AG04449 (cell line): Measurements from ENCODE around the gene SLC25A39.

Source experiments
- CTCF ChIA-PET: fragments of 350-600 bp; formaldehyde crosslinking; extraction: SDS; loops from one replicate; lab custom pipeline; 2021; ENCODE audit warnings: antibody characterized with exemption; lab: Yijun Ruan, JAX
- POLR2A ChIA-PET: fragments of 400-600, 350-600 bp; formaldehyde crosslinking; extraction: SDS; loops from one replicate; lab custom pipeline; 2020; ENCODE audit warnings: antibody characterized with exemption, inconsistent platforms; lab: Yijun Ruan, JAX
- DNase-seq: peaks from one replicate; pipeline ENCODE4 v3.0.0-alpha.2; 2010; ENCODE audit warnings: low read depth, low spot score
- H3K4me3 ChIP-seq: 2 replicates; pipeline ENCODE4 v1.5.1; 2011; ENCODE audit warnings: low read depth, mild to moderate bottlenecking, control low read depth, low read length
- TF ChIP-seq, protein P1 (sequence below): IDR thresholded peaks from one replicate; pipeline ENCODE4 v1.5.1; 2011; ENCODE audit warnings: mild to moderate bottlenecking, moderate library complexity, low read length, control low read depth, inconsistent platforms; ENCODE audit not compliant: insufficient read depth; ENCODE audit errors: missing control alignments

The SLC25A39 gene

GRCh38 chr17:44360144-44360533 lies 35.5 kb upstream of the SLC25A39 start:
- no peak for DNase-seq
- TF ChIP-seq, protein P1, sequence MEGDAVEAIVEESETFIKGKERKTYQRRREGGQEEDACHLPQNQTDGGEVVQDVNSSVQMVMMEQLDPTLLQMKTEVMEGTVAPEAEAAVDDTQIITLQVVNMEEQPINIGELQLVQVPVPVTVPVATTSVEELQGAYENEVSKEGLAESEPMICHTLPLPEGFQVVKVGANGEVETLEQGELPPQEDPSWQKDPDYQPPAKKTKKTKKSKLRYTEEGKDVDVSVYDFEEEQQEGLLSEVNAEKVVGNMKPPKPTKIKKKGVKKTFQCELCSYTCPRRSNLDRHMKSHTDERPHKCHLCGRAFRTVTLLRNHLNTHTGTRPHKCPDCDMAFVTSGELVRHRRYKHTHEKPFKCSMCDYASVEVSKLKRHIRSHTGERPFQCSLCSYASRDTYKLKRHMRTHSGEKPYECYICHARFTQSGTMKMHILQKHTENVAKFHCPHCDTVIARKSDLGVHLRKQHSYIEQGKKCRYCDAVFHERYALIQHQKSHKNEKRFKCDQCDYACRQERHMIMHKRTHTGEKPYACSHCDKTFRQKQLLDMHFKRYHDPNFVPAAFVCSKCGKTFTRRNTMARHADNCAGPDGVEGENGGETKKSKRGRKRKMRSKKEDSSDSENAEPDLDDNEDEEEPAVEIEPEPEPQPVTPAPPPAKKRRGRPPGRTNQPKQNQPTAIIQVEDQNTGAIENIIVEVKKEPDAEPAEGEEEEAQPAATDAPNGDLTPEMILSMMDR: no peak
- CTCF ChIA-PET: interaction anchor here (0.6 to 10.9 kb wide), 7 partner anchors 9 to 287 kb away, joined by 3 to 165 read pairs (median 11); no protein-coding TSS in a partner anchor
- POLR2A ChIA-PET: no interaction called here
- no peak overlapping the region for H3K4me3 ChIP-seq

DNA sequence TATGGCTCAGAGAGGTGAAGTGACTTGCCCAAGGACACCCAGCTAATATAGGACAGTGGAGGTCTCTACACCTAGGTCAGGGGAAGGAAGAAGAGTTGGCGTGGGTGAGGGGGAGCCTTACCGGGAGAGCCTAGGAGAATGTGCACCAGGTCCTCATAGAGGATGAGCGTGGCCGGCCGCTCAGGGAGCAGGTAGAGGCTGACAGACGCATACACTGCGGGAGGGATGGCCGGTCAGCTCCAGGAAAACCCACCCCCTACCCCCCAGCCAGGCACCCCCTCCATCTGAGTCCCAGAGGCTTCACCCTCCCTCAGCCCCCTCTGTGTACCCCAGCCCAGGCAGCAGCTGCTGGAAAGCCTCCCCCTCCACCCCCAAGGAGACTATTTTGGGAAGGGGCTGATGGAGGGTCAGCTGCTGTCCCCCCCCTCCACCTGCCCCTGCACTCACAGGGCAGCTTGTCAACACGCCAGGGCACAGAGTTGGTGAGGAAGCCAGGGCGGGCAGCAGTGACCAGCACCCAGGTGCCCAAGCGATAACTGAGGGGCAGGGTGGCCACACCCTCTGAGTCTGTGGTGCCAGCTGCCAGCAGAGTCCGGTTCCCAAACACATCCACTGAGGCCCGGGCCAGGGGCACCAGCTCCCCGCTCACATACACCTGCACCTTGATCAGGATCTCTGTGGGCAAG lies 35.0 kb upstream of the SLC25A39 start:
- no peak for DNase-seq
- CTCF ChIA-PET: interaction anchor here (0.7 to 10.9 kb wide), 9 partner anchors 8 to 174 kb away, joined by 3 to 165 read pairs (median 11); partner anchors contain the start of gene GRN
- TF ChIP-seq, protein P1: no peak
- no peak overlapping the region for H3K4me3 ChIP-seq
- POLR2A ChIA-PET: no interaction called here

GRCh38 chr17:44359006-44359405 lies 34.4 kb upstream of the SLC25A39 start:
- ChIA-PET CTCF (interaction anchor here (0.9 to 10.9 kb wide), 8 partner anchors 8 to 164 kb away, joined by 3 to 165 read pairs (median 12); partner anchors contain the start of gene GRN), POLR2A (no interaction called here)
- DNase-seq: no peak
- no peak overlapping the region for H3K4me3 ChIP-seq
- TF ChIP-seq, protein P1: no peak

DNA sequence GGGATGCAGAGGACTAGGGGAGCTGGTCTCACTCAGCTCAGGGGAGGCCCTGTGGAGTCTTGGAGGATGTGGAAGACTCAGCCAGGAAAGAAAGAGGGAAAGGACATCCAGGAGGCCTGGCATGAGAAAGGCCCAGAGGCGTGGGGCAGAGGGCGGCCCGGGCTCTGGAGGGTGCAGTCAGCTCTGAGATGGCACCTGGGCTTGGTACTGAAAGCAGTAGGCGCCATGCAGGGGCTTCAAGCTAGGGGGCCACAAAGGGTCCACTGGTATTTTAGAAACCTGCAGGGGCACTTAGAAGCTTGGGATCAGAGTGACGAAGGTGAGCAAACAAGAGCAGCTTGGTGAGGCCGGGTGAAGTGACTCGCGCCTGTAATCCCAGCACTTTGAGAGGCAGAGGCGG lies 33.4 kb upstream of the SLC25A39 start:
- H3K4me3 ChIP-seq: no peak overlapping the region
- ChIA-PET POLR2A (interaction anchor here (1.2 kb wide), 1 partner anchor 13 kb away, joined by 3 read pairs; the partner anchor contains the start of gene GRN), CTCF (interaction anchor here (0.9 to 10.9 kb wide), 8 partner anchors 7 to 160 kb away, joined by 3 to 165 read pairs (median 9); partner anchors contain the start of gene GRN)
- TF ChIP-seq, protein P1: no peak
- no peak for DNase-seq

DNA sequence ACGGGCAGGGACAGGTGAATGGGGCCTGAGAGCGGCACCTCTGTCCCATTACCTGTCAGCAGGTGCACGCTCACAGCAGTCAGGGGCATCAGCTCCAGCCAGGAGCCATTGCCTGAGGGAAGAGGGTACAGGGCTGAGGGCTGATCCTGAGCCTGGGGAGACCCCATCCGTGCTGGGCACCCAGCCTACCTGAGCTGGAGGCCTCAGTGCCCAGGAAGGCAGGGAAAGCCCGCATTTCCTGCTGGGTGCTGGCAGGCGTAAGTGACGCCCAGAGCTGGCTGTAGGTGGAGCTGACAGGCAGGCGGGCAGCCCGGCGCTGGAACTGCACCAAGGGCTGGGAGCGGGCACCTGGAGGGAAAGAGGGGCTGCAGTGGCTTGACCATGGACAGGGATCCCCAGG lies 31.6 kb upstream of the SLC25A39 start:
- TF ChIP-seq, protein P1: no peak
- H3K4me3 ChIP-seq: no peak overlapping the region
- no peak for DNase-seq
- ChIA-PET CTCF (interaction anchor here (0.8 to 9.5 kb wide), 5 partner anchors 7 to 240 kb away, joined by 3 to 165 read pairs (median 16); partner anchors contain the start of genes FAM171A2 and GRN), POLR2A (no interaction called here)

- DNase-seq: no peak
- ChIA-PET CTCF (interaction anchor here (0.8 to 9.5 kb wide), 6 partner anchors 7 to 240 kb away, joined by 3 to 165 read pairs (median 8); partner anchors contain the start of genes FAM171A2 and GRN), POLR2A (no interaction called here)
- H3K4me3 ChIP-seq: no peak overlapping the region
- TF ChIP-seq, protein P1: no peak
These were observed 31.0 kb upstream of the SLC25A39 start for GRCh38 chr17:44355642-44356099.
